ENCODE measurements around the gene EHF. TPM values are rescaled to one million over a fixed set of nuclear protein-coding genes. Genes with fewer than 3 reads are reported as not detected.
A peak's percentile ranks its signal among the peaks of the same experiment; 100 is the strongest.

The EHF gene
- total RNA-seq, 1 donor from 2014 or later, result 2.8 TPM

DNA sequence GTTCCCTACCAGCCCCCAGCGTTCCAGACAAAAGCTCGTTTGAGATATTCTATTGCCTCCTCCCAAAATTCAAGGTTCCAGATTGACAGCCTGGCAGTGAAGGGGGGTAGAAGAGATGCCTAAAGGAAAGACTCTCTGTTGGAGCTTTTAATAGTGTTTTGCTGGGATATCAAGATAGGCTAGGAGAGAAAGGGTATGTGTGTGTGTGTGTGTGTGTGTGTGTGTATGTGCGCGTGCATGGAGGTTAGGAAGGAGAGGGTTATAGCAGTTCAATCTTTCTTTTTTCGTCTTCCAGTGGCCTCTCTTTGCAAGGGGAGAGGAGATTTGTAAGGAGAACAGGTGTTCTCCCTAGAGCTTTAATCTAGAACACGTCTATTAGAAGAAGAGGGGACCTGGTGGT, 22.0 kb downstream of the EHF start:
- no peak for DNase-seq (ENCODE audit: low spot score)
- no peak for ATAC-seq

DNA sequence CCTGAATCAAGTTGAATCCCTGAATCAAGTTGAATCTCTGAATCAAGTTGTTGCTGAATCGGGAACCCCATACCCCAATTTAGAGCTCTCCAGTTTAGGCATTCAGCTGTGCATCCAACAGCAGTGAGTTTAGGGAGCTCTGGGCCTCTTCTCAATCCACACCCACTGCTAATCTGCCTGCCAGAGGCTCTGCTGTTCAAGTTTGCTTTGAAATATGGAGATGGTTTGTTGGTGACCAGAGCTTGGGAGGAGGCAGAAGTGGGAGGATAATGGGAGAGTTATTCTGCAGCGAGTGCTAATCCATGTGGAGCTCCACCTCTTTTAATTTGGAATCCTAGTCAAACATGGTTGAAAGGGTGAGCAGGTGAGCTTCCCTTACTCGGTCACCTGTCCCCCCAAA, 22.4 kb downstream of the EHF start:
- no peak for ATAC-seq
- no peak for DNase-seq (ENCODE audit: low spot score)

DNA sequence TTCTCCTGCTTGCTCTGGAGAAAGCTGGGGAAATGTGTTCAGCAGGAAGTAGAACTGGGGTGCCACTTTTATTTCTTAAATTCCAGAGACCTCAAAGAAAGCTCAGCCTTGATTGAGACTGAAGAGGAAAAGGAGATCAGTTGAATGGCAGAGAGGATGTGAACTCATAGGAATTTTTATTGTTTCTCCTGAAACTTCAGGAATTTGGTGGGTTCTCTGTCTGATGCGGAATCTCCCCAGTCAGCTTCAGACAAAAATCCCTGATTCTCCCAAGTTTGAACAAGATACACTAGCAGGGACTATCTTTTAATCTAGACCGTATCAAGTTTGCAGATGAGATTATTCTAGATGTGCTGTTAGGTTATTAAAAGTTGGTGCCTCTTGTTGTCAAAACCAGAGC, 23.0 kb downstream of the EHF start:
- DNase-seq (ENCODE audit: low spot score) (no peak), ATAC-seq (no peak)

DNA sequence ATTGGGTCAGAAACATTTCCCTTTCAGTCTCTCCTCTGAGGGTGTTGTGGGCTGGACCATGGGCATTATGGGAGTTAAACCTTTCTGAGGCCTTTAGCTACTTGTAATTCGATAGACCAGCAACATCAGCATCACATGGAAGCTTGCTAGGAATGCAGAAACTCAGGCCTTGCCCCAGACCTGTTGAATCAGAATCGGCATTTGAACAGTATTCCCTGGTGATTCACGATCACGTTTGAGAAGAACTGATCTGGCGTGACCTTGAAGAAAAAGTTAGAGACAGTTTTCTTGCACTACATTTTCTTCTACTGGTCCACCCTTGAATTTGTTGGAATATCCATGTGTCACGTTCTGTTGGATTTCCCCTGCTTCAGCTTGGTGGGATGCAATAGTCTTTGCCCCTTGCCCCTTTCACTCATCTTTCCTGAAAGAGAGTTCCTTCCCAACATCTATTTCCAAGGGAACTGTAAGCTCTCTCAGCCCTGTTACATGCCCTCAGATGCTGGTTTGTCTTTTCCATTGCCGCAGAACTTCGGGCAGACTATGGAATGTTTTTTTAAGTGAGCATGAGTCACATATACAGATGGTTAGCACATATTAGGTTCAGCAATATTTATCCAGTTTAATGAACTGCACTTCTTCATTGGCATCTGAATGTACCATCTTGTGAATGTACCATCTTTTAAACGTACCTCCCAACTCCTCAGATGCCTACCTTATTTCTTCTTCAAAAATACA, 23.9 kb downstream of the EHF start:
- no peak for ATAC-seq
- no peak for DNase-seq (ENCODE audit: low spot score)

DNA sequence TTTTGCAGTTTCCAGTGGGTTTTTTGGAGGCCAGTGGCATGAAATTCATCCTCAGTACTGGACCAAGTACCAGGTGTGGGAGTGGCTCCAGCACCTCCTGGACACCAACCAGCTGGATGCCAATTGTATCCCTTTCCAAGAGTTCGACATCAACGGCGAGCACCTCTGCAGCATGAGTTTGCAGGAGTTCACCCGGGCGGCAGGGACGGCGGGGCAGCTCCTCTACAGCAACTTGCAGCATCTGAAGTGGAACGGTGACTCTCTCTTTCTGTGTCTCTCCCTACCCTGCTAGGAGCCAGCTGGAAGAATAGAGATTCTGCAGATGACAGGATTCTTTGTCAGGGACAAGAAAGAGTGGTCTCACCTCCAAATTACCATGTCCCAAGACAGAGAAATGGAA, 25.5 kb downstream of the EHF start:
- no peak for DNase-seq (ENCODE audit: low spot score)
- ATAC-seq, result no peak

DNA sequence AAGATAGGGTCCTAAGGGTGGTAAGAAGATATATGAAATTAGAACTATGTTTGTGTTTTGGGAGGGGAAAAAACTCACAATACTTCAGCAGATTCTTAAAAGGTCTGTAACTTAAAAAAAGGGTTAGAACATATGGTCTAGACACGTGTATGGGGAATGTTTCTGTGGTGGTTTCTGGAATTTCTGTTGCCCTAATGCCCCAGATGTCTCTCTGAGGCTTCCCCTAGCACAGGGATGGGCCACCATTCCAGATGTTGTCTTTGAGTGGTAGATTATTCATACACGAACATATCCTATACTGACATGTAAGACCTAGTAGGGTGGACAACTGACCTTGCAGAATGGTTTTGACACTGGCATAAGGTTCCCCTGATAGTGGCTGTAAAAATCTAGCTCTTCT, 26.2 kb downstream of the EHF start:
- no peak for ATAC-seq
- no peak for DNase-seq (ENCODE audit: low spot score)

DNA sequence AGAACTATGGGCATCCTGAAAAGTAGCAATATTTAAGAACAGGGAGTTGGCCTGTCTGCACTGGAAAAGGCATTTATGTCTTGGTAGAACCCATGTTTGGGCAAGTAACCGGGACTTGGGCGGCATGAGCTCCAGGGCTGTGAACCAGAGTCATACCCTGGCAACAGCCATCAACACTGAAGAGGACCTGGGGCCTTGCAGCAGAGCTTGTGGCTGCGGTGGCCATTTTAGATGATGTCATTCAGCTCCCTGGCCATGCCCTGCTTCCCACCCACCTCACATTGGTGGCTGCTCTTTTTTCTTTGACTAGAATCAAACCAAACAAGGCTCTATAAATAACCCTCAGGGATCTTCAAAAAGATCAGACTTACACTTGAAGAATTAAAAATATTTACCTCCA, 26.6 kb downstream of the EHF start:
- no peak for DNase-seq (ENCODE audit: low spot score)
- ATAC-seq, result no peak

DNA sequence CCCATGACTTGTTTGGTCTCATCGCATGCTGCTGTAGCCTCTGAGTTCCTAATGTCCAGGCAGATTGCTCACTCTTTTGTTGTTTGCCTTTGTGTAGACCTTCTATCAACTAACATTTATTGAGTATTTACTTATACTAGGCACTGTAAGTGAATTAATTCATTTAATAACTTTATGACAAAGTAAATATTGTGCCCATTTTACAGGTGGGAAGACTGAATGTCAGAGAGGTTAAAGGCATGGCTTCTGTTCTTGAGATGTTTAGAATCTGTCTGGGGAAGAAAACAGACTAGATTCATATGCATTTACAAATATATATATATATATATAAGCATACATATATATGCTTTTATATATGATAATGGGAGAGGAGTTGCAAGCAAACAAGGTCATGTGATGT, 27.1 kb downstream of the EHF start:
- DNase-seq (ENCODE audit: low spot score) (no peak), ATAC-seq (no peak)

DNA sequence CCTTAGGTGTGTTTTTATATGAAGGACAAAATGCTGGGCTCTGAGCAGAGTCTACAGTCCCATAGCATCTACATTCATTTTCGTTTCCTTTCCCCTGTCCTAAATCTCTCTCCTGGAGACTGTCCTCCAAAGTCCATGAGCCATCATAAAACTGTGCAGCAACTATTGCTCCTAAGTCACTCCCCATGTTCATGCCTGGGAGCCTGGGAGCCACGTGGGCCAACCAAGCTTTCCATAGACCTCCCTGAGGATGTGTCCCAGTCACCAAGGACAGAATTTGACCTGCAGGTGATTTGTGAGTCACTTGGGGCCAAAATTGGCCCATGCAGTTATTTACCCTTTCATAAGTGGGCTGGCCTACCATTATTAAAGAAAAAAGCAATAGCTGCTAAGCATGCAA, 28.7 kb downstream of the EHF start:
- no peak for DNase-seq (ENCODE audit: low spot score)
- ATAC-seq, result no peak

DNA sequence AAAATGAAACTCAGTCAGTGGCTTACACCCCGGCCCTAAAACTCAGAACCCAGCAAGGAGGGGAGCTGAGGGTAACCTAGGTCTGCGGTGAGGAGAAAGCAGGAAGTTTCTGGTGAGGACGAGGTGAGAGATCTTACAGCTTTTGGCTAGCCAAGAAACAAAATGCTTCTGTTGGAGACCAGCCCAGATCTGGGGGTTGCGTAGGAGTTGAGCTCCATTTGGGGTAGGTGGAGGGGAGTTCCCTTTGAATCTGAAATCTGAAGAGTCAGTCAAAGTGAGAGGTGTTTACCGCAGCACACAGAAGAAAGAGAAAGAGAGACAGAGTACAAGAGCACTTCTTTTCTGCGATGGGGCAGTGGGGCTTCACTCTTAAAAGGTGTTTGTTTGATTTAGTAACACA, 29.6 kb downstream of the EHF start:
- no peak for DNase-seq (ENCODE audit: low spot score)
- no peak for ATAC-seq

DNA sequence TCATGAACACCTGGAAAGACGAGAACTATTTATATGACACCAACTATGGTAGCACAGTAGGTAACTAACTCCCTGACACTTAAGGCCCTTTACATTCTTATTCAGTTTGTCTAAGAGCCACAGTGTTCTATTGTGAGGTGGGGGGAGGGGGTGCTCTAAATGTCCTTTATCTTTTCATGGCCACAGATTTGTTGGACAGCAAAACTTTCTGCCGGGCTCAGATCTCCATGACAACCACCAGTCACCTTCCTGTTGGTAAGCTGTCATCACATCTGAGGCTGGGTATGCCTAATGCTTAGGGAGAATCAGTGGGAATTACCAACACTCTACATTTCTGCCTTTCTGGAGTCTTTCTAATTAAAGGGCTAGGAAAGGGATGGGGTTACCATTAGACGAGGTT, 30.7 kb downstream of the EHF start:
- no peak for ATAC-seq
- no peak for DNase-seq (ENCODE audit: low spot score)

DNA sequence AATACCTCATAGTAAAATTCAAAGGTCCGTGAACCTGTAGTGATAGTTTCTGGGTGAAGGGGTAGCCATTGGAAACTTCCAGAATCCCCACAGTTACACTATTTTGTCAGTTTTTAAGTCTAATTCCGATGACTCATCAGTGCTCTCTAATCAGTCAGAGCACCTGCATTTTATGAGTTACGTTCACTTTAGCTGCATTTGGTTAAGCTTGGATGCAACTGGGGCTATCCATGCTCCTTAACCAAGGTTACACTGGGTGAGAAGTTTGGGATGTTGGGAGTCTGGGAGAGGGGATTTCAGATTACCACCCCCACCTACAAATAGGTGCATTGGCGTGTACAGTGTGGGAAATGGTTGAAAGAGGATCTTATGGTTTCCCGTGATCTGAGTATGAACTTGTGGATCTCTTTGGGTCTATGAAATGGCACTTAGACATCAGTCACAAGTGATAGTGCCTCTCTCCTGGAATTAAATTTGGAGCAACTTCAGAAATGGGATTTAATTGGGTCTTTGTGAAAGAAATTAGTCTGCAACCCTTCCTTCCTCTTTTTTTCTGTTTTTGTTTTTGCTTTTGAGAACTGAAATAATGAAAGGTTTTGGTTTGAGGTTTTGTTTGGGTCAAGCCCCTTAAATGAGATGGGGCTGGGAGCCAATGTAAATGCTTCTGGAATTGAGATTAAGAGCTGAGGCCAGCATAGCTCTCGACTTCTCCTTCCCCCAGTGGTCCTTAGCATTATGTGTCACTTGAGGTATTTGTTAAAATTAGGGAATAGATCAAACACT, 31.5 kb downstream of the EHF start:
- ATAC-seq (no peak), DNase-seq (ENCODE audit: low spot score) (no peak)

DNA sequence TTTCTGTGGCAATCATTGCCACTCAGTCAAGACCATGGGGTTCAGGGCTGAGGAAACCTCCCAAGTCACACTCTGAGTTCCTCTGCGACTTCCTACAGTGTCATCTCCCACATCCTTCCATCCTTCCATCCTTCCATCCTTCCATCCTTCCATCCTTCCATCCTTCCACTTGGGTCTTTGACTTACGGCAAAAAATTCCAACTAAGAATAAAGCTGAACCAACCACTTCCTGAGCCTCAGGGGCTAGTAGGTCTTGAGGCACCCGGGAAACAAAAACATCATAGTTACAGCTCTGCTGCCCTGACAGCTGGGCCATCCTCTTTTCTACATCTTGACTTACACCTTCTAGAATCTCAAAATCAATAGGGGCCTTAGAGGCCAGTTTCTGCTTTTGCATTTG, 32.1 kb downstream of the EHF start:
- DNase-seq (ENCODE audit: low spot score) (no peak), ATAC-seq (no peak)

DNA sequence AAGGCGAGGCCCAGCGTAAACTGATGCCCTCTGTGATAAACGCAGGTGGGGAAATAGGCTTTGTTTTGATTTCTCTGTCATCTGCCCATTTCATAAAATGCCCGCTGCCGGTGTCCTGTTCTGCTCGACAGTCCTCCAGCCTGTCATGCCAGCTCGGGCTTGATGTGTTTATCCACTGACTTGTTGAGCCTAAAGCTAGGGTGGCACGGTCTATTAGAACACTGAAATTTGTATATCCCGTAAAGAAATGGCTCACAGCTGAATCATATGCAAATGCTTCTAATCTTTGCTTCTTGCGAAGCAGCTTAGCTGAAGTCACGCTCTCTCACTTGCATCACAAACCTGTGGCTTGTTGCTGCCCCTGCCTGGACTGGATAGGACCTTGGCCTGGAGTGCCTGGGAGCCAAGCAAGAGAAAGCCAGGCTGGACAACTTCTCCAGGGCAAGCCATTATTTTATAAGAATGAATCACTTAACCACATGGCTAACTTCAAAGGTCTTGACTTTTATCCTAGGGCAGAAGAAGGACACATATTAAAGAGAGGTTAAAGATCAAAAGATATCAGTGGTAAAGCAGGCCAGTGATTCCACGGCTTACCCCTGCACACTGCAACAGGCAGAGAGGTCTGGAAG, 33.1 kb downstream of the EHF start:
- ATAC-seq, result peak; percentile 87
- DNase-seq (ENCODE audit: low spot score), result peak; percentile 80

DNA sequence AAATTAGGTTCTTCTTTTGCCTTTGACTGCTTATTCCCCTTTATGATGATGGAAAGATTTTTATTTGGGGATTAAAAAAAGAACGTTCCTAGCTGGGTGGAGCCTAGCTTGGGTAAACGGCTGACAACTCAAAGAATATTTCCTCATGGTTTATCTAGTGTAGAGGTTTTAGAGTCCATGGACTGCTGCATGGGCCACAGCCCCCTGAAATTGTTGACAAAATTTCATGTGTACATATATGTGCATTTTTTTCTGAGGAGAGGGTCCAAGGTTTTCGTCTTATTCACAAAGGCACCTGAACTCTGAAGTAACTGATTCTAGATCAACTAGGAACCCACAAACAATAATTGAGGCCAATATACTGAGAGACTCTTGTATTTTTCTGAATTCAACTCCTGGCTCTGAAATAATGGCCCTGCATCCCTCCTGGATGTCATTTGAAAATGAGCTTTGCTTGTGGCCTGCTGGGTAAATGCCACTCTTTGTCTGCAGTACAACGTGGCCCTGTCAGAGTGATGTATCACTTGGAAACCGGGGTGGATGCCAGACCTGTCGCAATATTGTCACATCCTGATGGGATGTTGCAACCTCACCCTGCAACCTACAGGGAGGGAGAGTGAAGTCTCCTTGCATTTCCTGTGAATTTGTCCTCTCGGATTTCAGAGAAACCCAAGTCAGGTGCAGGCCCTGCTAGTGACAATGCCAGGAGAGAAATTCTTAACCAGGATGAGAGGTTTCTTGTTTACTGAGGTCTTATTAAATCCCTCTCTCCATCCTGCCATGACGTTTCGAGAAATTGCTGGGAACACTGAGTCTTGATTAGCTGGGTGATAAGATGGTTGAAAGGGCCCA, 33.8 kb downstream of the EHF start:
- DNase-seq (ENCODE audit: low spot score), result peak; percentile 95
- peak; percentile 84 for ATAC-seq

DNA sequence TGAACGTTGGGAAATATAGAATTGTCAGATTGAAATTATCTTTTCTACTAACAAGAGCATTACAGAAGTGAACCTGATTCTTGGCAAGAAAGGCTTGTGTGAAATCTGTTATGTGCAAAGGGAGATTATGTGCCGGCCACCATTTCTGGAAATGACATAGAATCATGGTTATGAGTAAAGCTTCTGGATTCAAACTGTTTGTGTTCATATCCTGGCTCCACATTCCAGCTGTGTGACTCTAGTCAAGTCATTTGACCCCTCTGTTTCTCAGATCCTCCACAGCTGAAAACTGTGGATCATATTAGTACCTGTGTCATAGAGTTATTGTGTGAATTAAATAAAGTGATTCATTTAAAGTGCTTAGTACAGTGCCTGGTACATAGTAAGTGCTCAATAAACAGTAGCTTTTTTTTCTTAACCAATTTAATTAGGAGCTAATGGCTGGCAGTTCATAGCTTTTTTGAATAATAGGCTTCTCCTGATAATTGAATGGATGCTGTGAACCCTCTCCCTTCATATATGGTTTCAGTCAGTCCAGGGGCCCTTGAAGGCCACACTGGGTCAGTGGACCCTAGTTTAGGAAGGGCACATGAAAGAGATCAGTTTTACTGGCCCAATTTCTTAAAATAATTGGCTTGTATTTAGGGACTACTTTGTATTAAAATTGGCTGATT, 34.6 kb downstream of the EHF start:
- DNase-seq (ENCODE audit: low spot score), result no peak
- ATAC-seq, result no peak

DNA sequence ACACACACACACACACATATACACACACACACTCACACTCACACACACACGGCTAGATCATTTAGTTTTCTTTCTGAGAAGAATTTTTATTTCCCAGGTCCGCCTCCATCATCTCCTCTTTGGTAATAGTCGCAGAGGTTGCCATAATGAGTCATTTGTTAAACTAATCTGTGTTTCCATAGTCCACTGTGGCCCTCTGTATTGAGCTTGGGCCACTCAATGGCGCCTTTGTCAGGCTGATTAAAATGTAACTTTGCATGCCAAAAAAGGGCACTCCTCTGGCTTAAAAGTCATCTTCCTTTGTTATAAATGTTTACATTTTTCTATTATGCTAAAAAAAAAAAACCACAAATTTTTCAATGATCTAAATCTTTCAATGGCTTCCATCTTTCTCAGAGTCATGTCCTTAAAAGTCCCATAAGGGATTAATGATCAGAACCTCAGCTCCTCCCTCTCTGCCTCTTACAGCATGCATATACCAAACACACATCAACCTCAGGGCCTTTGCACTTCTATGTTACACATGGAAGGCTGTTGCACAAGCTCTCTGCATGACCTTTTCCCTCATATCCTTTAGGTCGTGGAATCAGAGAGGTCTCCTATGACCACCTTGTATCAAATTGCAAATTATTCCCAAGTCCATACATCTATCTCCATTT, 35.3 kb downstream of the EHF start:
- ATAC-seq, result no peak

DNA sequence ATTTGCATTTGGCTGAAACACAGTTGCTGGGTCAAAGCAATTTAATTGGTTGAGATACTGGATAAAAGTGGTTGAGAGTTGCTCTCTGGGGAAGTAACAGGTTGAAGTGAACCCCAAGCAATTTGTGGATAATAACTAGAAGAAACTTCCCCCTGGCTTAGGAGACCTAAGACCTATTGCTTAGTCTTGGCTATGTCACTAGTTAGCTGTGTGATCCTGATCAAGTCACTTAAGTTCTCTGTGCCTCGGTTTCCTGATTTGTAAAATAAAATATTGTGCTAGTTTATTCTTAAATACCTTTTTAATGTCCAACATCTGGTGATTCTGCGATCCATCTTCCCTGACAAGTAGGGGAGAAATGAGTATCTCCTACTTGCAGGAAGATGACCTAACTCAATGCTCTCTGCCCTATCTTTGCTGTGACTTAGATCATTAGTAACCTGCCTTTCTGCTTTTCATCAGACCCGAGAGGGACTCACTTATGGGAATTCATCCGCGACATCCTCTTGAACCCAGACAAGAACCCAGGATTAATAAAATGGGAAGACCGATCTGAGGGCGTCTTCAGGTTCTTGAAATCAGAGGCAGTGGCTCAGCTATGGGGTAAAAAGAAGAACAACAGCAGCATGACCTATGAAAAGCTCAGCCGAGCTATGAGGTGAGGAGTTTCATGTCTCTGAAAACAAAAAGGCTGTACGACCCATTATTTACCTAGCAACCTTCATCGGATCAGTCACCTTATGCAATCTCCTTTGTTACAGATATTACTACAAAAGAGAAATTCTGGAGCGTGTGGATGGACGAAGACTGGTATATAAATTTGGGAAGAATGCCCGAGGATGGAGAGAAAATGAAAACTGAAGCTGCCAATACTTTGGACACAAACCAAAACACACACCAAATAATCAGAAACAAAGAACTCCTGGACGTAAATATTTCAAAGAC, 37.5 kb downstream of the EHF start:
- ATAC-seq (no peak), DNase-seq (ENCODE audit: low spot score) (no peak)

More for the DNA sequence above, 35.3 kb downstream of the EHF start:
- DNase-seq (ENCODE audit: low spot score), result no peak
